IMR-90 (cell line): ENCODE measurements around the gene ABLIM3.

Source experiments
- CEBPB ChIP-seq: IDR thresholded peaks from 2 replicates; pipeline ENCODE4 v1.6.1; 2012; ENCODE audit warnings: low read depth, low read length, improper control_type of control experiment
- CHD1 ChIP-seq: IDR thresholded peaks from 2 replicates; pipeline ENCODE4 v1.6.1; 2012; ENCODE audit warnings: low read depth, low read length, improper control_type of control experiment
- CTCF ChIP-seq: conservative IDR thresholded peaks from 2 replicates; pipeline ENCODE4 v1.5.1; 2012; ENCODE audit warnings: mild to moderate bottlenecking, low read depth, low read length, improper control_type of control experiment
- MAFK ChIP-seq: IDR thresholded peaks from 2 replicates; pipeline ENCODE4 v1.6.1; 2012; ENCODE audit warnings: low read depth, low read length, improper control_type of control experiment
- POLR2A ChIP-seq: IDR thresholded peaks from 2 replicates; pipeline ENCODE4 v1.6.1; 2012; ENCODE audit warnings: mild to moderate bottlenecking, low read depth, low read length
- RAD21 ChIP-seq: IDR thresholded peaks from 2 replicates; pipeline ENCODE4 v1.6.1; 2012; ENCODE audit warnings: low read length, improper control_type of control experiment
- RCOR1 ChIP-seq: IDR thresholded peaks from 2 replicates; pipeline ENCODE4 v1.6.1; 2012; ENCODE audit warnings: mild to moderate bottlenecking, low read length, improper control_type of control experiment; ENCODE audit not compliant: insufficient replicate concordance
- RFX5 ChIP-seq: IDR thresholded peaks from 2 replicates; pipeline ENCODE4 v1.8.0; 2012; ENCODE audit warnings: low read depth, mild to moderate bottlenecking, low read length, moderate library complexity
- SMC3 ChIP-seq: fragments of 150-350 bp; IDR thresholded peaks from 2 replicates; pipeline ENCODE4 v1.6.1; 2016; ENCODE audit warnings: low read depth, mild to moderate bottlenecking, antibody characterized with exemption, low read length, moderate library complexity

- no peak for TF ChIP-seq CHD1
- no peak for TF ChIP-seq CTCF
- no peak for TF ChIP-seq CEBPB
- TF ChIP-seq POLR2A, result no peak
- TF ChIP-seq RAD21, result no peak
- no peak for TF ChIP-seq RFX5
- TF ChIP-seq MAFK, result no peak
- TF ChIP-seq RCOR1, result no peak
- TF ChIP-seq SMC3, result no peak
Observed at GRCh38 chr5:149175346-149176105, 34.2 kb downstream of the ABLIM3 start.
